GM13977 (cell line): ENCODE data around the gene BANF2.

Experiments used
- DNase-seq: peaks from one replicate; pipeline ENCODE4 v3.0.0; 2012; ENCODE audit warnings: low spot score
- CTCF ChIP-seq: IDR thresholded peaks from 2 replicates; pipeline ENCODE4 v1.5.1; 2012; ENCODE audit warnings: mild to moderate bottlenecking, control low read depth; ENCODE audit not compliant: insufficient read depth; ENCODE audit errors: extremely low read depth, missing control alignments
- in situ Hi-C: fragments of 300-500 bp; cut with MboI; formaldehyde crosslinking; loops from one replicate; pipeline ENCODE4 v1.12.0; 2022; ENCODE audit warnings: low sequenced_read_pairs, low pct_unique_long_range_greater_than_20kb, mixed read lengths, inconsistent platforms; ENCODE audit not compliant: unreplicated experiment

BANF2 gene

GRCh38 chr20:17741220-17741619 lies 41.5 kb downstream of the BANF2 start:
- in situ Hi-C loops, result no loop called here
- no peak for DNase-seq
- TF ChIP-seq CTCF, result no peak

- no peak for TF ChIP-seq CTCF
- in situ Hi-C loops, result no loop called here
- no peak for DNase-seq
These were observed 43.0 kb downstream of the BANF2 start for GRCh38 chr20:17742731-17743130.

GRCh38 chr20:17743677-17744076 lies 43.9 kb downstream of the BANF2 start:
- no peak for DNase-seq
- in situ Hi-C loops, result no loop called here
- no peak for TF ChIP-seq CTCF

- no peak for DNase-seq
- in situ Hi-C loops, result no loop called here
These were observed 47.7 kb downstream of the BANF2 start for GRCh38 chr20:17747431-17747846.

GRCh38 chr20:17748279-17748678 lies 48.5 kb downstream of the BANF2 start:
- TF ChIP-seq CTCF, result no peak
- in situ Hi-C loops, result no loop called here
- DNase-seq, result no peak

More at GRCh38 chr20:17747431-17747846, 47.7 kb downstream of the BANF2 start:
- no peak for TF ChIP-seq CTCF

GRCh38 chr20:17749626-17749977 lies 49.8 kb downstream of the BANF2 start:
- TF ChIP-seq CTCF, result no peak
- in situ Hi-C loops, result no loop called here
- DNase-seq, result no peak
